DOHH2 (cell line): ENCODE data around the gene HMG20B.

Experiments
- EZH2phosphoT487 ChIP-seq: fragments of 200-600 bp; sonication (generic); IDR thresholded peaks from 2 replicates; pipeline ENCODE4 v1.6.1; 2017; ENCODE audit warnings: borderline replicate concordance, mild to moderate bottlenecking, antibody characterized with exemption, low read length, moderate library complexity, mixed read lengths
- TF ChIP-seq, protein P1 (sequence below): fragments of 200-600 bp; sonication (generic); IDR thresholded peaks from one replicate; pipeline ENCODE4 v1.5.1; 2014; ENCODE audit warnings: antibody characterized with exemption, mild to moderate bottlenecking, low read depth, low read length; ENCODE audit not compliant: poor library complexity, severe bottlenecking

DNA sequence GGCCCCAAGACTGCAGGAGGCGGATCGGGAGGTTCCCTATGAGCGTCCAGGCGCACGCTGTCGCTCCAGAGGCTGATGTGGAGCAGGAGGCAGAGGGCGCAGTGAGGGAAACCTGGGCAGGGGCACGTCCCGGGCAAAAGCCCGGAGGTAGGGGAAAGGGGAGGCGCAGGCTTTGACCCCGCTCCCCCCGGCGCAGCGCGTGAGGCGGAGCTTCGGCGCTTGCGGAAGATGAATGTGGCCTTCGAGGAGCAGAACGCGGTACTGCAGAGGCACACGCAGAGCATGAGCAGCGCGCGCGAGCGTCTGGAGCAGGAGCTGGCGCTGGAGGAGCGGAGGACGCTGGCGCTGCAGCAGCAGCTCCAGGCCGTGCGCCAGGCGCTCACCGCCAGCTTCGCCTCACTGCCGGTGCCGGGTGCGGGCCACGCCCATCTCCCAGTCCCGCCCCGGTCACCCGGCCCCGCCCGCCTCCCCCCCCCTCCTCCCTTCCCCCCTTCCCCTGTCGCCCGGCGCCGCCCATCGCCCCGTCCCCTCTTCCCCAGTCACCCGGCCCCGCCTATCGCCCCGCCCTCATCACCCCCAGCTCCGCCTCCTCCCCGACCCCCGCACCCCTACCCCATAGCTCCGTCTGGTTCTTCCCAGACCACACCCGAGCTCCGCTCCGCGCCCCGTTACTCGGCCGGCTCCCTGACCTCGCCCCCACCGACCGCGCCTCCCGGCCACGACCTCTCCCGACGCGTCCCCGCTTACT lies 4.1 kb downstream of the HMG20B start:
- TF ChIP-seq, protein P1, sequence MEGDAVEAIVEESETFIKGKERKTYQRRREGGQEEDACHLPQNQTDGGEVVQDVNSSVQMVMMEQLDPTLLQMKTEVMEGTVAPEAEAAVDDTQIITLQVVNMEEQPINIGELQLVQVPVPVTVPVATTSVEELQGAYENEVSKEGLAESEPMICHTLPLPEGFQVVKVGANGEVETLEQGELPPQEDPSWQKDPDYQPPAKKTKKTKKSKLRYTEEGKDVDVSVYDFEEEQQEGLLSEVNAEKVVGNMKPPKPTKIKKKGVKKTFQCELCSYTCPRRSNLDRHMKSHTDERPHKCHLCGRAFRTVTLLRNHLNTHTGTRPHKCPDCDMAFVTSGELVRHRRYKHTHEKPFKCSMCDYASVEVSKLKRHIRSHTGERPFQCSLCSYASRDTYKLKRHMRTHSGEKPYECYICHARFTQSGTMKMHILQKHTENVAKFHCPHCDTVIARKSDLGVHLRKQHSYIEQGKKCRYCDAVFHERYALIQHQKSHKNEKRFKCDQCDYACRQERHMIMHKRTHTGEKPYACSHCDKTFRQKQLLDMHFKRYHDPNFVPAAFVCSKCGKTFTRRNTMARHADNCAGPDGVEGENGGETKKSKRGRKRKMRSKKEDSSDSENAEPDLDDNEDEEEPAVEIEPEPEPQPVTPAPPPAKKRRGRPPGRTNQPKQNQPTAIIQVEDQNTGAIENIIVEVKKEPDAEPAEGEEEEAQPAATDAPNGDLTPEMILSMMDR: no peak
- TF ChIP-seq EZH2phosphoT487: no peak
